Measurements from ENCODE around the gene CCDC91. TPM values are rescaled to one million over a fixed set of nuclear protein-coding genes. Genes with fewer than 3 reads are reported as not detected.

The CCDC91 gene
- total and polyA plus RNA-seq, 4 donors, result 13.4 to 41.3 (median 23.3) TPM

DNA sequence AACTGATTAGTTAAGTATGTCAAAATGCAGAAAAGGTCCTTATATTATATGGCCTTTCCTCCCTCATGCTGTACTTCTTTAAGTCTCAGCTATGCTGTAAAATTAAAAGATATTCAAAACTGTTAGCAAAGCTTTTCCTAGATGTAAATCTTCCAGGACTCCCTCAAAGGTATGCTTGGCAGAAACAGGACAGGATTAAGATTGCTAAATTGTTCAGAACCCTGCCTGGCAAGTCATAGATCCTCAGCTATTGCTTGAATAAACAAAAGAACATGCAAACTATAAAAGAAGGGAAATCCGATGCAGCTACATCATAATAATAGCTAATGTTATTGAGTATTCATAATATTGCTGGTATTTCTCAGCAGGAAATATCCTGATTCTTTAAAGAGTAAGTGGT is 322.6 kb downstream of the CCDC91 start:
- Histone ChIP-seq H3K4me1 (ENCODE audit: control insufficient read depth in 5 of 5, insufficient read depth in 5 of 5, low read length in 5 of 5) (no peaks in the 10 kb centered on the region), H3K9ac (ENCODE audit: insufficient read depth in 1 of 2, low read length in 2 of 2) (no peak overlapping the region), H3K4me3 (no peak overlapping the region), H3K27ac (ENCODE audit: low read depth in 1 of 2, low read length in 1 of 2) (no peak overlapping the region), H3K27me3 (ENCODE audit: control insufficient read depth in 3 of 3, insufficient read depth in 3 of 3, low read length in 2 of 3) (no peaks in the 10 kb centered on the region), H3K9me3 (ENCODE audit: control insufficient read depth in 4 of 4, insufficient read depth in 3 of 4, low read length in 3 of 4) (no peaks in the 10 kb centered on the region), H3K36me3 (ENCODE audit: control insufficient read depth in 4 of 4, insufficient read depth in 4 of 4, low read length in 4 of 4) (no peaks in the 10 kb centered on the region)
- ATAC-seq (ENCODE audit: insufficient read depth, low FRiP score), result no peak
- 72 to 87% methylated on average over 1 of the region's 1 CpG for WGBS, 2 donors
- no peak for DNase-seq
- TF ChIP-seq, protein P1, sequence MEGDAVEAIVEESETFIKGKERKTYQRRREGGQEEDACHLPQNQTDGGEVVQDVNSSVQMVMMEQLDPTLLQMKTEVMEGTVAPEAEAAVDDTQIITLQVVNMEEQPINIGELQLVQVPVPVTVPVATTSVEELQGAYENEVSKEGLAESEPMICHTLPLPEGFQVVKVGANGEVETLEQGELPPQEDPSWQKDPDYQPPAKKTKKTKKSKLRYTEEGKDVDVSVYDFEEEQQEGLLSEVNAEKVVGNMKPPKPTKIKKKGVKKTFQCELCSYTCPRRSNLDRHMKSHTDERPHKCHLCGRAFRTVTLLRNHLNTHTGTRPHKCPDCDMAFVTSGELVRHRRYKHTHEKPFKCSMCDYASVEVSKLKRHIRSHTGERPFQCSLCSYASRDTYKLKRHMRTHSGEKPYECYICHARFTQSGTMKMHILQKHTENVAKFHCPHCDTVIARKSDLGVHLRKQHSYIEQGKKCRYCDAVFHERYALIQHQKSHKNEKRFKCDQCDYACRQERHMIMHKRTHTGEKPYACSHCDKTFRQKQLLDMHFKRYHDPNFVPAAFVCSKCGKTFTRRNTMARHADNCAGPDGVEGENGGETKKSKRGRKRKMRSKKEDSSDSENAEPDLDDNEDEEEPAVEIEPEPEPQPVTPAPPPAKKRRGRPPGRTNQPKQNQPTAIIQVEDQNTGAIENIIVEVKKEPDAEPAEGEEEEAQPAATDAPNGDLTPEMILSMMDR (IDR thresholded peaks at IDR 0.05; ENCODE audit: control extremely low read depth, extremely low read depth), result no peak

DNA sequence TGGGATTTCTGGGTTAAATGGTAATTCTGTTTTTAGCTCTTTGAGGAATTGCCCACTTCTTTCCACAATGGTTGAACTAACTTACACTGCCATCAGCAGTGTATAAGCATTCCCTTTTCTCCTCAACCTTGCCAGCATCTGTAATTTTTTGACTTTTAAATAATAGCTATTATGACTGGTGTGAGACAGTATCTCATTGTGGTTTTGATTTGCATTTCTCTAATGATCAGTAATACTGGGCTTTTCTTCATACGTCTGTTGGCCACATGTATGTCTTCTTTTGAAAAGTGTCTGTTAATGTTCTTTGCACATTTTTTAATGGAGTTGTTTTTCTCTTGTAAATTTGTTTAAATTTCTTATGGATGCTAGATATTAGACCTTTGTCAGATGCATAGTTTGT is 323.7 kb downstream of the CCDC91 start:
- 94 to 97% methylated on average over 1 of the region's 1 CpG for WGBS, 2 donors

GRCh38 chr12:28517101-28517500 is 326.8 kb downstream of the CCDC91 start:
- WGBS, 2 donors, result 38 to 58% methylated on average over 1 of the region's 1 CpG
- DNase-seq (peak in 2 of 3 donors; percentile 17 to 22), ATAC-seq (ENCODE audit: insufficient read depth, low FRiP score) (no peak)
- no peak overlapping the region for H3K9ac ChIP-seq (ENCODE audit: insufficient read depth in 1 of 2, low read length in 2 of 2)
- no peaks in the 10 kb centered on the region for H3K36me3 ChIP-seq (ENCODE audit: control insufficient read depth in 4 of 4, insufficient read depth in 4 of 4, low read length in 4 of 4)
- no peaks in the 10 kb centered on the region for H3K27me3 ChIP-seq (ENCODE audit: control insufficient read depth in 3 of 3, insufficient read depth in 3 of 3, low read length in 2 of 3)
- no peaks in the 10 kb centered on the region for H3K4me1 ChIP-seq (ENCODE audit: control insufficient read depth in 5 of 5, insufficient read depth in 5 of 5, low read length in 5 of 5)
- no peak overlapping the region for H3K27ac ChIP-seq (ENCODE audit: low read depth in 1 of 2, low read length in 1 of 2)
- H3K4me3 ChIP-seq, result no peak overlapping the region
- no peaks in the 10 kb centered on the region for H3K9me3 ChIP-seq (ENCODE audit: control insufficient read depth in 4 of 4, insufficient read depth in 3 of 4, low read length in 3 of 4)
- TF ChIP-seq, protein P1 (IDR thresholded peaks at IDR 0.05; ENCODE audit: control extremely low read depth, extremely low read depth), result no peak

More for the DNA sequence above, 323.7 kb downstream of the CCDC91 start:
- TF ChIP-seq, protein P1 (IDR thresholded peaks at IDR 0.05; ENCODE audit: control extremely low read depth, extremely low read depth), result no peak
- Histone ChIP-seq H3K4me3 (no peak overlapping the region), H3K27me3 (ENCODE audit: control insufficient read depth in 3 of 3, insufficient read depth in 3 of 3, low read length in 2 of 3) (no peaks in the 10 kb centered on the region), H3K27ac (ENCODE audit: low read depth in 1 of 2, low read length in 1 of 2) (no peak overlapping the region), H3K4me1 (ENCODE audit: control insufficient read depth in 5 of 5, insufficient read depth in 5 of 5, low read length in 5 of 5) (no peaks in the 10 kb centered on the region), H3K36me3 (ENCODE audit: control insufficient read depth in 4 of 4, insufficient read depth in 4 of 4, low read length in 4 of 4) (no peaks in the 10 kb centered on the region), H3K9ac (ENCODE audit: insufficient read depth in 1 of 2, low read length in 2 of 2) (no peak overlapping the region), H3K9me3 (ENCODE audit: control insufficient read depth in 4 of 4, insufficient read depth in 3 of 4, low read length in 3 of 4) (no peaks in the 10 kb centered on the region)
- DNase-seq (no peak), ATAC-seq (ENCODE audit: insufficient read depth, low FRiP score) (no peak)

DNA sequence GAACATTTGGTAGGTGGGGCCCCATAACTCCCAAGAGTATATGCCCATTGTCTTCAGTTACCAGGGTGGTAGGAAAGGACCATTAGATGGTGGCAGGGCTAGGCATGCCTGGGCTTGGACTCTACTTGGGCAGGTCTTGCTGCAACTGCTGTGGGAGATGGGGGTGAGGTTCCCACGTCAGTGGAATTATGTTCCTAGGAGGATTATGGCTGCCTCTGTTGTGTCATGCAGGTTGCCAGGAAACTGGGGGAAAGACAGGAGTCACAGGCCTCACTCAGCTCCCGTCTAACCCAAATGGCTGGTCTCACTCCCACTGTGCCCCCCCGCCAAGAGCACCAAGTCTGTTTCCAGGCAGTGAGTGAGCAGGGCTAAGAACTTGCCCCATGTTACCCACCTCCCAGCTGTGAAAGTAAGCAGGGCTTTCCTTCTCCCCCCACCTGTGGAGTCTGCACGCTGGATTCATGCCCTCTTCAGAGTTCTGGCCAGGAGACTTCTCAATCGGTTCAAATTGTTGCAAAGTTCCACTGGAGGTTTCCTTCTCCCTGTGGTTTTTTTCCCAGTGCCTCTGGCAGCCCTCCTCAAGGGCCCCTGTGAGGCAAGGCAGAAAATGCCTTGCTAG is 337.5 kb downstream of the CCDC91 start:
- Histone ChIP-seq H3K4me1 (ENCODE audit: control insufficient read depth in 5 of 5, insufficient read depth in 5 of 5, low read length in 5 of 5) (no peaks in the 10 kb centered on the region), H3K4me3 (no peak overlapping the region), H3K36me3 (ENCODE audit: control insufficient read depth in 4 of 4, insufficient read depth in 4 of 4, low read length in 4 of 4) (peaks cover 0 to 2% (median 0%) of the 10 kb centered on the region in 4 donors), H3K9ac (ENCODE audit: insufficient read depth in 1 of 2, low read length in 2 of 2) (no peak overlapping the region), H3K27ac (ENCODE audit: low read depth in 1 of 2, low read length in 1 of 2) (no peak overlapping the region), H3K27me3 (ENCODE audit: control insufficient read depth in 3 of 3, insufficient read depth in 3 of 3, low read length in 2 of 3) (no peaks in the 10 kb centered on the region), H3K9me3 (ENCODE audit: control insufficient read depth in 4 of 4, insufficient read depth in 3 of 4, low read length in 3 of 4) (peaks cover 0 to 3% (median 0%) of the 10 kb centered on the region in 4 donors)
- DNase-seq (no peak), ATAC-seq (ENCODE audit: insufficient read depth, low FRiP score) (no peak)
- 95 to 96% methylated on average over 5 of the region's 5 CpGs for WGBS, 2 donors
- TF ChIP-seq, protein P1 (IDR thresholded peaks at IDR 0.05; ENCODE audit: control extremely low read depth, extremely low read depth), result no peak
